ENCODE results near the gene ACTN3. TPM values are rescaled to one million over a fixed set of nuclear protein-coding genes. Genes with fewer than 3 reads are reported as not detected.
A peak's percentile ranks its signal among the peaks of the same experiment; 100 is the strongest.

ACTN3 gene
- total and polyA plus RNA-seq, 2 experiments from 2014 or later, result 6.3 to 7.3 TPM

- no peak for TF ChIP-seq CTCF (conservative IDR thresholded peaks at IDR 0.05; ENCODE audit: low read depth in 2 of 2)
- TF ChIP-seq ZNF331 (CRISPR knock-in tag; IDR thresholded peaks at IDR 0.05; ENCODE audit: low read depth), result no peak
- no peak for TF ChIP-seq NANOG (IDR thresholded peaks at IDR 0.05; ENCODE audit: borderline replicate concordance)
Observed at GRCh38 chr11:66505276-66505816, 41.4 kb upstream of the ACTN3 start (continued).

DNA sequence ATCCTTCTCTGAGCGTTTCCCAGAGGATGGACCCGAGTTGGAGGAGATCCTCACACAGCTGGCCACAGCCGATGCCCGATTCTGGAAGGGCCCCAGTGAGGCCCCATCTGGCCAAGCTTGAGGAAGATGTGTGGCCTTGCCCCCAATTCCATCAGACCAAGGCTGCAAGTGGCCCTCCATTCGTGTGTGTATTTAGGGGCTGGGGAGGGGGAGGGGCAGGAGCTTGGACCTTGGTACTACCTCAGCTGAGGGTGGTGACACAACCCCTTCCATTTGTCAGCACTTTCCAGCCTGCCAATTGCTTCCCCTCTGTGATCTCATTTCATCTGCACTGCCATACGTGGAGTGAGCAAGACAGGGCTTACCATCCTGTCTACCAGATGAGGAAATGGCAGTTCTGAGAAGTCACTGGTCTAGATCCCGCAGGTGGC lies 37.6 kb upstream of the ACTN3 start:
- no peaks in the 10 kb centered on the region for H3K9me3 Mint-ChIP-seq
- H3K4me1 ChIP-seq (ENCODE audit: insufficient read depth), result peaks cover 6% of the 10 kb centered on the region
- H3K9me2 ChIP-seq (ENCODE audit: insufficient read depth), result no peaks in the 10 kb centered on the region
- no peak overlapping the region for H3K27ac Mint-ChIP-seq
- no peak for TF ChIP-seq JUNB (IDR thresholded peaks at IDR 0.05; ENCODE audit: unreplicated experiment)
- no peak for TF ChIP-seq CREB1 (CRISPR knock-in tag; IDR thresholded peaks at IDR 0.05; ENCODE audit: low read depth)
- TF ChIP-seq ZNF462 (CRISPR knock-in tag; IDR thresholded peaks at IDR 0.05), result no peak
- TF ChIP-seq NANOG (IDR thresholded peaks at IDR 0.05; ENCODE audit: borderline replicate concordance), result no peak
- TF ChIP-seq, protein P1, sequence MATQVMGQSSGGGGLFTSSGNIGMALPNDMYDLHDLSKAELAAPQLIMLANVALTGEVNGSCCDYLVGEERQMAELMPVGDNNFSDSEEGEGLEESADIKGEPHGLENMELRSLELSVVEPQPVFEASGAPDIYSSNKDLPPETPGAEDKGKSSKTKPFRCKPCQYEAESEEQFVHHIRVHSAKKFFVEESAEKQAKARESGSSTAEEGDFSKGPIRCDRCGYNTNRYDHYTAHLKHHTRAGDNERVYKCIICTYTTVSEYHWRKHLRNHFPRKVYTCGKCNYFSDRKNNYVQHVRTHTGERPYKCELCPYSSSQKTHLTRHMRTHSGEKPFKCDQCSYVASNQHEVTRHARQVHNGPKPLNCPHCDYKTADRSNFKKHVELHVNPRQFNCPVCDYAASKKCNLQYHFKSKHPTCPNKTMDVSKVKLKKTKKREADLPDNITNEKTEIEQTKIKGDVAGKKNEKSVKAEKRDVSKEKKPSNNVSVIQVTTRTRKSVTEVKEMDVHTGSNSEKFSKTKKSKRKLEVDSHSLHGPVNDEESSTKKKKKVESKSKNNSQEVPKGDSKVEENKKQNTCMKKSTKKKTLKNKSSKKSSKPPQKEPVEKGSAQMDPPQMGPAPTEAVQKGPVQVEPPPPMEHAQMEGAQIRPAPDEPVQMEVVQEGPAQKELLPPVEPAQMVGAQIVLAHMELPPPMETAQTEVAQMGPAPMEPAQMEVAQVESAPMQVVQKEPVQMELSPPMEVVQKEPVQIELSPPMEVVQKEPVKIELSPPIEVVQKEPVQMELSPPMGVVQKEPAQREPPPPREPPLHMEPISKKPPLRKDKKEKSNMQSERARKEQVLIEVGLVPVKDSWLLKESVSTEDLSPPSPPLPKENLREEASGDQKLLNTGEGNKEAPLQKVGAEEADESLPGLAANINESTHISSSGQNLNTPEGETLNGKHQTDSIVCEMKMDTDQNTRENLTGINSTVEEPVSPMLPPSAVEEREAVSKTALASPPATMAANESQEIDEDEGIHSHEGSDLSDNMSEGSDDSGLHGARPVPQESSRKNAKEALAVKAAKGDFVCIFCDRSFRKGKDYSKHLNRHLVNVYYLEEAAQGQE (IDR thresholded peaks at IDR 0.05; ENCODE audit: unreplicated experiment), result no peak
- no peak for TF ChIP-seq STAT1 (IDR thresholded peaks at IDR 0.05; ENCODE audit: unreplicated experiment)
- TF ChIP-seq, protein P2, sequence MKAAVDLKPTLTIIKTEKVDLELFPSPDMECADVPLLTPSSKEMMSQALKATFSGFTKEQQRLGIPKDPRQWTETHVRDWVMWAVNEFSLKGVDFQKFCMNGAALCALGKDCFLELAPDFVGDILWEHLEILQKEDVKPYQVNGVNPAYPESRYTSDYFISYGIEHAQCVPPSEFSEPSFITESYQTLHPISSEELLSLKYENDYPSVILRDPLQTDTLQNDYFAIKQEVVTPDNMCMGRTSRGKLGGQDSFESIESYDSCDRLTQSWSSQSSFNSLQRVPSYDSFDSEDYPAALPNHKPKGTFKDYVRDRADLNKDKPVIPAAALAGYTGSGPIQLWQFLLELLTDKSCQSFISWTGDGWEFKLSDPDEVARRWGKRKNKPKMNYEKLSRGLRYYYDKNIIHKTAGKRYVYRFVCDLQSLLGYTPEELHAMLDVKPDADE (IDR thresholded peaks at IDR 0.05), result no peak
- 0 out of 2 replicates have a peak, but pooled peaks cover 3% of the 10 kb centered on the region for H4K20me1 ChIP-seq (replicated peaks; ENCODE audit: insufficient read depth)
- no peak overlapping the region for H3K4me3 ChIP-seq
- H3K79me2 ChIP-seq (replicated peaks; ENCODE audit: insufficient read depth), result peaks cover 9% of the 10 kb centered on the region
- H3K27me3 Mint-ChIP-seq (ENCODE audit: insufficient read depth, low read depth, poor library complexity), result peaks cover 6% of the 10 kb centered on the region
- H3K36me3 Mint-ChIP-seq (ENCODE audit: low read depth), result peaks cover 6% of the 10 kb centered on the region
- 0 out of 2 replicates have a peak overlapping the region, but pooled peaks have one; percentile 39 for H3K27ac ChIP-seq (ENCODE audit: low read depth)
- H2AFZ ChIP-seq, result no peak overlapping the region
- no peak for ATAC-seq
- H3K27me3 ChIP-seq (ENCODE audit: insufficient read depth), result no peaks in the 10 kb centered on the region
- 0 out of 2 replicates have a peak, but pooled peaks cover 5% of the 10 kb centered on the region for H3F3A ChIP-seq (replicated peaks; ENCODE audit: low read depth)
- H3K4me2 ChIP-seq, result no peak overlapping the region
- peaks cover 6% of the 10 kb centered on the region for H3K4me1 Mint-ChIP-seq
- no peak for DNase-seq (ENCODE audit: low spot score)
- H3K36me3 ChIP-seq (ENCODE audit: insufficient read depth), result no peaks in the 10 kb centered on the region; the same call in 1 of the 2 replicates
- no peak overlapping the region; the same call in 2 of the 3 replicates for H3K4me3 Mint-ChIP-seq

Data from GM23338 (cell line).